IPS-11a (cell line): ENCODE results near the gene B3GALT6.

Experiments
- H3K4me3 ChIP-seq: one replicate; pipeline ENCODE4 v1.5.1; 2013; ENCODE audit warnings: low read depth, low read length, control low read depth

The B3GALT6 gene

DNA sequence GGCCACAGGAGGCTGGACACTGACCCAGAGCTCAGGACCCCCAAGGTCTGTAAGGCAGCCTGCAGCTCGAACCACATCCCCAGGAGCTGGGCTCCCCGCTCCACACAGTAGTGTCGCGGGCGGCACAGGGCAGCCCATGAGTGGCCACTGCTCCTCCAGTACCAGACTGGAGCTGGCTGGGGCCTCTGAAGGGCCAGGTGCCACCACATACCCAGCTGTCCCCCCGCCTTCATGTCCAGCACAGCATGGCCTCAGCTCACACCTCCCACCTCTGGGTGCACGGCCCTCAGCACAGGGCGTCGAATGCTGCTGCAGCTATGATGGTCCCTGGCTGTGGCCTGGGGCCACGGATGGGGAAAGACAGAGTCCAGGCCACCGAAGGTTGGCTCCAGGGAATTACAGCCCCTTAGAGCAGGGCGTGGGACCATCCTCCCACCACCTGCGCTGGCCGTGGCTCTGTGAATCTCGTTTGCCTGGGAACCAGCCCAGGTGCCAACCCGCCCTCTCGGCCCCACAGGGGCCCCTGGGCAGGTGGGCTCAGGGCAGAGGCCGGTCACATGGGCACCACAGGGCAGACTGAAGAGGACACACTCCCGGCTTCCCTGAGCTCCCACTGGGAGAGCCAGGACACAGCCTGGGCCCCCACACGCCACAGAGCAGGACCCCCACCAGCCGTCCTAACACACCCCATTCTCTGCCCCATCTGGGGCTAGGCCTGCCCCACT is 16.0 kb upstream of the B3GALT6 start:
- H3K4me3 ChIP-seq = no peak overlapping the region

DNA sequence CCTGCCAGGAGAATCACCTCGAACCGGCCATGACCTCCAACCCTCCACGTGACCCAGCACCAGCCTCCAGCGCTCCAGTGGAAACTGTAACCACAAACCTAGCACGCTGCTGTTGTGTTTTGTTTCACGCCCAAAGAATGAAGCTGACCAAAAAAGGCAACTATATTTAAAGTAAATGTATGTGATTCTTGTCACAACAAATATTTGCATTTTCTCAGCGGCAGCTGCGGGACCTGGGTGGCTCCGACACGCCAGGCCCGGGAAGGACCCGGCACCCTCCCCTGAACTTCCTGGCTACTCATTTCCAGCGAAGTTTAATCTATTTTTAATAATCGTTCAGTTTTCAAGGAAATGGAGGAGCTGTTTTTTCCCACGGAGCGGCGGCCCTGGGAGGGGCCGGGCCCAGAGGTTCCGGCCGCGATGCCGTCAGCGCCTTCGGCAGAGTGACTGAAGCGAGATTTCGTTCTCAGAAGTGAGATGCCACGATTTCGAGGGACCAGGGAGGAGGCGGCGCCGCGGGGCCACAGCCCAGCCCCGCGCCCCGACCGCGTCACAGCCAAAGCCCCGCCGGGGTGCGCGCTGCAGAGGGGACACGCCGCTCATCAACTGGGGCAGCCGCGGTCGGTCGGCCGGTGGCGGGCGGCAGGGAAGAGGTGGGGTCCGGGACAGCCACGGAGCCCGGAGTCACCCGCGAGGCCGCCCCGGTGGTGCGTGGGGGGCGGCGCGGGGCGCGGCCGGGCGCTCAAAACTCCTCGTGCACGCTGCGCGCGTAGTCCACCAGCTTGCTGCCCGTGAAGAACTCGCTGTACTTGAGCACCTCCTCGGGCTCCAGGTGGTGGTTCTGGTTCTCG is 15.0 kb upstream of the B3GALT6 start:
- H3K4me3 ChIP-seq = no peak overlapping the region

DNA sequence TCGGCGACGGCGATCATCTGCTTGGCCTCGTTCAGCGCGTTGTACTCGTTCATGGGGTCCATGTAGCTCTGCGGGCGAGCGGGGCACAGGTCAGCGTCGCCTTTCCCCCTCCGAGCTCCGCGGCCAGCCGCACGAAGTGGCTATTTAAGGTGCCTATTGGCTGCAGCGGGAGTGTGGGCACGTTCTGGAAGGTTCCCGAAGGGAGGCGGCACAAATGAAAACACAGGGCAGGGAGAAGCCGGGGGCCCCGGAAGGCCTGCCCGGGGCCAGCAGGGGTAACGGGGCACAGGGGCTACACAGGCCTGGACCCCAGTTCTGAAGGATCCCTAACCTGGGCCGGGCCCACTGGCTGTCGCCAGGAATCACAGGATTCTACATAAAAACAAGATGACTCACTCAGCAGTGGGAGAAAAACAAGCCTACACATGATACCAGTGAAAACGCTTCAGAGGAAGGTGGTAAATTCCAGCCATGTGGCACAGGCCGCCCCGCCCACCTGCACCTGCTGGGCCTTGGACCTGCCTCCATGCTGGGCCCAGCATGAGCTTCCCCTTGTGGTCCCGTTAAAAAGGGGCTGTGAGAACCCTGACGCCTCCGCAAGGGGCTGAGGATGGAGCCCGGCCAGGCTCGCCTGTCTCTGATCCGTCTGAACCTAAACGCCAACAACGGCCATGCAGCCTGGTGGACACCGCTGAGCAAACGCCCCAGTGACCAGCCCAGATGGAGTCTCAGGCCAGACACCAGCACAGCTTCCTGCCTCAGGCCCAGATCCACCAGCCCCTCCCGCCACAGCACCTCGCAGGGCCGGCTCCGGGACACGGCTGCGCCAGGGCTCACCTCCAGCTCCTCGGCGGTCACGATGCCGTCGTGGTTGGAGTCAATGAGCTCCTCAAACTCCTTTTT is 14.2 kb upstream of the B3GALT6 start:
- no peak overlapping the region for H3K4me3 ChIP-seq

DNA sequence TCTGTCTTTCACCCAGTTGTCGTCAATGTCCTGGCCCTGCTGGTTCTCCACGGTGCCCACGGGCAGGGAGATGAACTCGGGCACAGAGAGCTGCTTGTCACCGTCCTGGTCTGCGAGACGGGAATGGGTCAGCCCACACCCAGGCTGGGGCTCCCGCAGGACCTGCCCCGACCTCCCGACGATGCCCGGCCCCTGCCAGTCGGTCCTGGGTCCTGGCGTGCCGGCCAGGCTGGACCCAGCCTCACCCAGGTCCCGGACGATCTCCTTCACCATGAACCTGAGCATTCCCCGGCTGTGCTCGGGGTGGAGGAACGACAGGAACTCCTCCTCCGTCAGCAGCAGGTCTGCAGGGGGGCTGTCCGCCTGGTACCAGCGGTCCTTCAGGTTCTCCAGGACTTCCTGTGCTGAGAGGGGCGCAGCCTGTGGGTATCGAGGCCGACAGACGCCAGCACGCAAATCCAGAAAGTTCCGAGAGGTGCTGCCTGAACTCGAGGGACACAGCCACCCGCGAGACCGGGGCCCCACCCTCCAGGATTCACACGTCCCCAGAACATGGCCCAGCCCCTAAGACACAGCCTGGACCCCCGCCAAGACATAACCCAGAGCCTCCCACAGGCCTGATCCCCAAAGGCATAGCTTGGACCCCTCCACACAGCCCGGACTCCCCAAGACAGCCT is 13.4 kb upstream of the B3GALT6 start:
- no peak overlapping the region for H3K4me3 ChIP-seq

DNA sequence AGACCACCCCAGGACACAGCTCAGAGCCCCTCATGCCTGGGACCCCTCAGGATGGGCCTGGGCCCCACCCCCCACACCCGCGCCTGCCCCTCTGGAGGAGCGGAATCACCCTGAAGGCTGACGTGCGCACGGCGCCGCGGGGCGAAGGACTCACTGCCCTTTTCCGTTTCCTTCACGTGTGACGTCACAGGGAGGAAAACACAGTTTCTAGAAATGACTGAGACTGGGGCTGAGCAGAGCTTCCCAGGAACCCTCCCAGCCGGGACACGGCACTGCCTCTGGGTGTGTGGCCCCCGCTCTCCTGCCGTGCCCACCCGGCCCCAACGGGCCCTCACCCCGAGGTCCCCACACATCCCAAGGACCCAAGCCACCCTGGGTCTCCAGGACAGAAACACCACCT is 12.7 kb upstream of the B3GALT6 start:
- no peak overlapping the region for H3K4me3 ChIP-seq

DNA sequence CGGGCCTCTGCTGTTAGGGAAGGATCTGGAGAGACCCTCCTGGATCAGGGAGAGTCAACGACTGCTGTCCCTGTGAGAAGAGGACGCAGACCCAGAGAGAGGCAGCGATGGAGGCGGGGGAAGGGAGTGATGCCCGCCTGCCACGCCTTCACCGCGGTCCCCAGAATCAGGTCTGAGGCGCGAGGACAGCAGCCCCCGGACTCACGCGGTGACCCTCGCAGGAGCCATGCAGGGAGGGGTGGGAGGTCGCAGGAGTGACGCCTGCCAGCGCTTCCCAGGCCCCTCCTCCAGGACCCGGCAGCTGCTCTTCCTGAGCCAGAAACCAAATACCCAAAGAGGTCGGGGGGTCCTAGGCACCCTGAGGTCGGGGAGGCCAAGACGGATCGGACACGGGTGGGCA is 11.8 kb upstream of the B3GALT6 start:
- H3K4me3 ChIP-seq = no peak overlapping the region

DNA sequence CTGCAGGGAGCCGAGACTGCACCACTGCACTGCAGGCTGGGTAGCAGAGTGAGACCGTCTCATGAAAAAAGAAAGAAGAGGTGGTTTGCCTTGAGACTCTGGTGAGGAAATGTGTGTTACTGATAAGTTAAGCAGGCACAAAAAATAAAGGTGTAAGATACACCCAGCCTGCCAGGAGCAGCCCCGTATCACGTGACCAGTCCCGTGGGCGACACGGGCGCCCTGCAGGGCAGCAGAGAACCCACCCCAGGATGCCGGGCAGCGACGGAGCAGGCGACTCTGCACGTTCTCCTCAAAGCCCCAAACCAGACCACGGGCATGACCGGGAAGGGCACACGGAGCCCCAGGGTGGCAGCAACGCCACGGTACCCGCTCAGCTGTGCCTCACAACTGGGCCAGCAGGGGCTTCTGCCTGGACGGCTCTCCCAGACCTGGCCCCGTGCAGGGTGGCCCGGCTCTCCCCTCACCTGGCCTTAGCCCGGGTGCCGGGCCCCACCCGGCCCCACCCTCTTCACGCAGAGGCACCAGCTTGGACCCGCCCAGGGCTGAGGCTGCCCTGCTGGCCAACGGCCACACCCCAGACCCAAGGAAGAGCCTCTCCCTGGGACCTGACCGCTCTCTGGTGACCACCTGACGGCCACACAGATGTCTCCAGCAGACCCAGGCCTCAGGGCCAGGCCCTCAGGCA is 10.0 kb upstream of the B3GALT6 start:
- no peak overlapping the region for H3K4me3 ChIP-seq

DNA sequence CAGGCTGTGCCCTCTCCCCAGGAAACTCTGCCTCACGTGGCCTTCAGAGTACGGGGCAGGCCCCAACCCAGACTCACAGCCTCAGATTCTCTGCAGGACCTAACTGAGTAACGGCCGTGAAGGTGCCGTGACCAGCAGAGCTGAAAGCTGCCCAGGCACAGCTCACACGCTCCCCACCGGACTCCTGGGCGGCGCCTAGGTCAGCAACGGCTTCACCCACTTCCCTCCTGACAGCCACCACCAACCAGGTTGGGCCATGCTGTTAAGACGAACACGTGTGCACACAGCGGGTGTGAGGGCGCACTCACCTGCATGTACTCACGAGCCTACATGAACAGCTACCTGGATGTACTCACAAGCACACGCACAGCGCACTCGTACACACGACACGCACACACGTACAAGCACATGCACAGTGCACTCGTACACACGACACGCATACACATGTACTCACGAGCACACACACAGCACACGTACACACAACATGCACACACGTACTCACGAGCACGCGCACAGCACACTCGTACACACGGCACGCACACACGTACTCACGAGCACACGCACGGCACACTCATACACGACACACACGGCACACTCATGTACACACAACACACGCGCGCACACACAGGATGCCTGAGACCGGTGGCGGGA is 9.3 kb upstream of the B3GALT6 start:
- no peak overlapping the region for H3K4me3 ChIP-seq

DNA sequence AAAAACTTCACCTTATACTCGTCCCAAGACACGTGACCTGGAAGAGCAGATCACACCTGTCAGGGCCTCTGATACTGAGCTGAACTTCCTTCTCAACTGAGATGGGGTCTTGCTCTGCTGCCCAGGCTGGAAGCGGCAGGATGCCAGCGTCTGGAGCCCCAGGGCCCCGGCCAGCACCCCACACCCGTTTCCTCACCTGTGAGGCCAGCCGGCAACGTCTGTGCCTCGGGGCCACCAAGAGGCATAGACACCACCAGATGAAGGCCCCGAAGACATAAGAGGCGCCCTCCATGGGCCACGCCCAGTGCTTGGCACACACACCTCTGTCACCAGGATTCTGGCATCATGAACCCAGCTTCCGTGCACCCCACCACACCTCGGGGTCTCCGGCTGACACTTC is 8.7 kb upstream of the B3GALT6 start:
- H3K4me3 ChIP-seq = no peak overlapping the region

DNA sequence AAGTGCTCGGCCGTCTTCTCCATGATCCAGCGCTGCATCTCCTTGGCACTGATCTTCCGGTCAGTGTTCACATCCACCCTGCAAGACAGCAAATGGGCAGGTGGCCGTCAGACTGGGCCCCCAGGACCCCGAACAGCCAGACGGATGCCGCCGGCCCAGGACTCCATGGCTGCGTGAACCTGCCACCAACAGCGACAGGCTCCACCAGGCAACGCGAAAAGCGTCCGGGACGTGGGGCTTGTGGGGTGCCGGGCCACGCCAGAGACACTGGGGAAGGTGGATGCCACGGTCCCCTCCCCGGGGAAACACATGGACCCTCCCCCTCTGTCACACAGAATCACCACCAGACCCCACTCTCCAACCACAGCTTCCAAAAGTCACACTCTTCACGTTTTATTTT is 8.1 kb upstream of the B3GALT6 start:
- H3K4me3 ChIP-seq = no peak overlapping the region

DNA sequence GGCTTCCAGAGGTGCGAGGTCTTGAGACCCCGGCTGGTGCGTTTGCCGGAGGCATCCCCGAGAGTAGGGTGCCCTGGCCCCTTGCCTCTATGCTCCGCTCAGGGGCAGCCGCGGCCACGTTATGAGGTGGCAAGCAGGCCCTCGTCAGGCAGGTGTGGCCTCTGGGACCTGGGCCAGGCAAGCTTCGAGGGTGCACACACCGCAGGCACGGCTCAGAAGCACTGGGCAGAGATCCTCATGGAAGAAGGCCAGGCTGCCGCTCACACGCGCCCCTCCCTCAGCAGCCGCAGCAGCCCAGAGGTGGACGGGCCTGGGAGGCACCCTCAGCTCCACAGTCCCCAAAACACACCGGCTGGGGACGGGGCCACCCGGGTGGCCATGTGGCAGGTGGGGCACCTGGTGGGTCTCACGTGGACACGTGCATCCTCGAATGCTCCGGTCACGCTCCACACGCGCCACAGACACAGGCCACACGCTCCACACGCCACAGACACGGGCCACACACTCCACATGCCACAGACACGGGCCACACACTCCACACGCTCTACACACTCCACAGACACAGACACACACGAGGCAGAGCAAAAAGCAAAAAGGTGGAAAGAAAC is 6.7 kb upstream of the B3GALT6 start:
- H3K4me3 ChIP-seq = no peak overlapping the region

DNA sequence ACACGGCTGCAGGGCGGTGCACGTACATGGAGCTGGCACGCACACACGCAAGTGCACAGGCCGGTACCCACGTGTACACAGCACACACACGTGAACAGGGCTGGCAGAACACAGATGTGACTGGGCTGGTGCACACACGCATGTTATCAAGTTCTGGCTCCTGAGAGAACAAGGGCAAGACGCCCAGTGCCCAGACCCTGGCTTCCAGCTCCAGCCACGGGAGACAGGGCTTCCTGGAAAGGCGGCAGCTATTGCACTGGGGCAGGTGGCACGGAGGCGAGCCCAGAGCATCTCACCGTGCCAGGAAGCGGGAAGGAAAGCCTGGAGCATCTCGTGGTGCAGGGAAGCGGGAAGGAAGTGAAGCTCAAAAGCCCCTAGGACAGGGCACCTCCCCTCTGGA is 6.1 kb upstream of the B3GALT6 start:
- no peak overlapping the region for H3K4me3 ChIP-seq

DNA sequence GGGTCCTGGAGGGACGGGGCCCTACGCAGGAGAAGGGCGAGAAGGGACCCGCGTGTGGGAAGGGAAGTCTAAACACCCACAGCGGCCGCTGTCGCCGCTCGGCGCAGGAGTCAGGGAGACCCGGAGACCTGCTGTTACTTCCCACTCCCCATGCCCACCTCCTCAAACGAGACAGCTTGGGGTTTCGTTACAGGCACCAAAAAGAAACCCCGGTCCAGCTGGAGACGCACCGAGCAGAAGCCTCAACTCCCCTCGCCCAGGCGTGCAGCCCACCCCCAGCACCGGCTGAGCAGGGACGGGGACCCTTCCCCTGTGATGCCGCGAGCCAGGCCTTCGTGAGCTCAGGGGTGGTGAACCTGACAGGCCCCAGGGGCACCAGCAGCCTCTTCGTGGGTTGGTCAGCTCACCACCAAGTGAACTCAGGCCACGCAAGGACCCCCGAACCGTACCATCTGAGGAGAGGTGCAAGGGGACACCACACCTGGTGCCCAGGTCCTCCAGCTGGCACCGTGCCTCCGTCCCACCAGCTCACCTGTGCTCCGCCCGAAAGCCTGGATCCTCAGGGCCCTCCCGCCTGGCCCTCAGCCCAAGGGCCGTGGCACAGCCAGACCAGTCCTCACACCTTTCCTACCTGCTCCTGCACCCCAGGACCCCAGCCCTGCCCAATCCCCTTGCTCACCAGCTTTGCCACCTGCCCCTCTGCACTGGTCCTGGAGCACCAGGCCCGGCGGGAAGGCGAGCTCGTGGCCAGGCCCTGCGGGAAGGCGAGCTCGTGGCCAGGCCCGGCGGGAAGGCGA is 5.3 kb upstream of the B3GALT6 start:
- no peak overlapping the region for H3K4me3 ChIP-seq

DNA sequence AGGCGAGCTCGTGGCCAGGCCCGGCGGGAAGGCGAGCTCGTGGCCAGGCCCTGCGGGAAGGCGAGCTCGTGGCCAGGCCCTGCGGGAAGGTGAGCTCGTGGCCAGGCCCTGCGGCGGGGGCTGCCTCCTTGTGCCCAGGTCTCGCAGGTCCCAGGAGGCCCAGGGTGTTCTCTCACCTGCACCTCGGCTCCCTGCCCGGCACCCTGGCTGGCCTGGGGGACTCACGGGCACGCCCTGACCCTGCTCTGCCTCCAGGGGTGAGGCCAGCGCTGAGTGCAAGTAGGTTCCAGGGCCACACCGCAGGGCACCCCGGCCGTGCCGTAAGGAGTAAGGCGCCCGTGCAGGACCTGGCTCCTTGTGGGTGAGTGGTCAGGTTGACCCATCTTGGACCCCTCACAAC is 4.7 kb upstream of the B3GALT6 start:
- H3K4me3 ChIP-seq = no peak overlapping the region

DNA sequence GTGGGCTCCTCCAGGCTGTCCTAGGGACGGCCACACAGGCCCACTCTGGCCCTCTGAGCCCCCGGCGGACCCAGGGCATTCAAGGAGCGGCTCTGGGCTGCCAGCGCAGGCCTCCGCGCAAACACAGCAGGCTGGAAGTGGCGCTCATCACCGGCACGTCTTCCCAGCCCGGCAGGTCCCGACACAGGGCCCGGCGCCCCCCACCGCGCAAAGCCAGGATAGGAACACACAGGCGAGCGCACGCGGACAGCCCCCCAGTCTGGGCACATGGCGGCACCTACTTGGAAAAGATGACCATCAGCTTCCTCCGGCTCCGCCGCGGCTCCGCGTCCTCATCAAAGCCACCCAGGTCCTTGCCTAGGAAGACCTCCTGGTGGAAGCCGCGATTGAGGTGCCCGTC is 3.9 kb upstream of the B3GALT6 start:
- no peak overlapping the region for H3K4me3 ChIP-seq

DNA sequence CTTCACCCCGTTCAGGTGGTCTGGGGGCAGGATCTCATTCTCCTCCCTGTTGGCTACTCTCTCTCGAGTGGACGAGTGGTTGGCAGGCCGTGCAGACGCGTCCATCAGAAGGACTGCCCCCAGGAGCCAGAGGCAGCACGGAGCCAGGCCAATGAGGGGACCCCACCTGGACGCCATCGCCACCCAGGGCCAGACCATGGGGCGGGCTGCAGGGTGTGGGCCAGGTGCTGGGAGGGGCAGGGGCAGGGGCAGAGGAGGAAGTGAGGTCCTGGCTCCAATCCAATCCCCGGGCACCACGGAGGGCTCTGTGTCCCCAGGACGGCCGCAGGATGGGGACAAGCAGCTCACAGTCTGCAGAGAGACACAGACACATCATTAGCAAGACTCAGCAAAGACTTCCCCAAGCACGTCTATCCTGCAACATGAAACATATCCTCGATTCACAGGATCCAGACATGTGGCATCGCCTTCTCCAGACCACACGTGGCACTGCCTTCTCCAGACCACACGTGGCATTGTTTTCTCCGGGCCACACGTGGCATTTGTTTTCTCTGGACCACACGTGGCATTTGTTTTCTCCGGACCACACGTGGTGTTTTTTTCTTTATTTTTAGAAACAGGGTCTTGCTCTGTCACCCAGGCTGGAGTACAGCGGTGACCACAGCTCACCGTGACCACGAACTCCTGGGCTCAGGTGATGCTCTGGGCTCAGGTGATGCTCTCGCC is 3.3 kb upstream of the B3GALT6 start:
- H3K4me3 ChIP-seq = no peak overlapping the region

DNA sequence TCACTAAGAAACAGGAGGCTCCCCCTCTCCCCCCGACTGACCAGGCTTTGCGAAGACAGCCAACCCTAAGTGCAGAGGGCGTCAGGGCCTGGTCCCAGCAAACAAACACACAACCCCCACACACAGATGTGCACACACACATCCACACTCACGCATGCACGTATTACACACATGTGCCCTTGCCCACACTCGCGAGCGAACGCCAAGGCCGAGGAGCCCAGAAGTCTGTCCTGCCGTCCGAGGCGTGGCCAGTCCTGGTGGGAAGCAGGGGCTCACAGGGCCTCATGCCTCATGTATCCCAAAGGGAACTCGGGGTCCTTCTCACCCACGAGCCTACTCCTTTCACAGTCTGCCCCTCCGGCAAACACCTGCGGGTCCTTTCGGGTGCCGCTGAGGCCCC is 2.3 kb upstream of the B3GALT6 start:
- H3K4me3 ChIP-seq = no peak overlapping the region
